Sigmoid colon (tissue), 7 donors: ENCODE data around the gene SOBP. TPM values are rescaled to one million over a fixed set of nuclear protein-coding genes. Genes with fewer than 3 reads are reported as not detected.

ENCODE experiments used
- DNase-seq: peaks from one replicate; pipeline ENCODE4 v3.0.0-alpha.2; 2019
- H3K27ac ChIP-seq, 4 donors: fragments of 200-600 bp; sonication (generic); one replicate each; pipeline ENCODE4 v1.5.1; 2016 to 2019; ENCODE audit warnings: mild to moderate bottlenecking in 1 of 4
- H3K27me3 ChIP-seq, 3 donors: fragments of 200-600 bp; sonication (generic); one replicate each; pipeline ENCODE4 v1.5.1; 2019; ENCODE audit warnings: mild to moderate bottlenecking in 1 of 3
- H3K36me3 ChIP-seq, 4 donors: fragments of 200-600 bp; sonication (generic); one replicate each; pipeline ENCODE4 v1.5.1; 2016 to 2019
- H3K4me1 ChIP-seq, 4 donors: fragments of 200-600 bp; sonication (generic); one replicate each; pipeline ENCODE4 v1.5.1; 2017 to 2019
- H3K4me3 ChIP-seq, 4 donors: fragments of 200-600 bp; sonication (generic); one replicate each; pipeline ENCODE4 v1.5.1; 2017 to 2019; ENCODE audit warnings: mild to moderate bottlenecking in 2 of 4, moderate library complexity in 1 of 4
- H3K9me3 ChIP-seq, 4 donors: fragments of 200-600 bp in 3 of 4; sonication (generic) in 3 of 4; one replicate each; pipeline versions ENCODE4 v1.5.1 to v1.6.1; 2013 to 2019
- EP300 ChIP-seq, 4 donors: sonication (generic); formaldehyde crosslinking; IDR thresholded peaks; one replicate each; pipeline ENCODE4 v1.6.1; 2017; ENCODE audit warnings: antibody characterized with exemption in 4 of 4
- POLR2A ChIP-seq, 2 donors: fragments of 450-650 bp; IDR thresholded peaks; one replicate each; pipeline ENCODE4 v1.6.1; 2016; ENCODE audit warnings: antibody characterized with exemption in 2 of 2, mild to moderate bottlenecking in 2 of 2, moderate library complexity in 2 of 2
- POLR2AphosphoS5 ChIP-seq, 4 donors: sonication (generic); formaldehyde crosslinking; IDR thresholded peaks; one replicate each; pipeline ENCODE4 v1.6.1; 2017; ENCODE audit warnings: antibody characterized with exemption in 4 of 4
- WGBS, 2 donors: extraction: QIAGEN DNeasy Blood & Tissue Kit; methylation state at CpG; one replicate each; pipeline ENCODE4 v1.1.7; 2013; 5-methylcytosine and 5-hydroxymethylcytosine counted together
- intact Hi-C: fragments of 100-400 bp; cut with DNase I; formaldehyde crosslinking; loops from one replicate; pipeline ENCODE4 v1.15.1; 2023
- polyA plus RNA-seq, 3 donors: library from polyadenylated mRNA; stranded (reverse); fragments of 200-250 nt; gene quantifications; one replicate each; pipeline ENCODE4 v1.2.3, GENCODE V29; 2013
- total RNA-seq, 4 donors: library from RNA; depleted of rRNA; stranded (reverse); fragments of >200 nt; gene quantifications; one replicate each; pipeline ENCODE4 v1.1.0, GENCODE V29; 2016
- TF ChIP-seq, protein P1 (sequence below), 4 experiments: fragments of 450-650 bp in 3 of 4; fragments of 200-600 bp in 1 of 4; IDR thresholded peaks; one replicate each; pipeline ENCODE4 v1.5.1; 2016 to 2019; ENCODE audit warnings: antibody characterized with exemption in 4 of 4, mild to moderate bottlenecking in 3 of 4, moderate library complexity in 2 of 4
- donor health status: healthy with polysubstance abuse.
- donor health status: Bipolar disorder and iron deficiency.
- donor health status: healthy.

Gene SOBP
- total and polyA plus RNA-seq, 7 donors: 1.2 to 38.5 (median 16.8) TPM

DNA sequence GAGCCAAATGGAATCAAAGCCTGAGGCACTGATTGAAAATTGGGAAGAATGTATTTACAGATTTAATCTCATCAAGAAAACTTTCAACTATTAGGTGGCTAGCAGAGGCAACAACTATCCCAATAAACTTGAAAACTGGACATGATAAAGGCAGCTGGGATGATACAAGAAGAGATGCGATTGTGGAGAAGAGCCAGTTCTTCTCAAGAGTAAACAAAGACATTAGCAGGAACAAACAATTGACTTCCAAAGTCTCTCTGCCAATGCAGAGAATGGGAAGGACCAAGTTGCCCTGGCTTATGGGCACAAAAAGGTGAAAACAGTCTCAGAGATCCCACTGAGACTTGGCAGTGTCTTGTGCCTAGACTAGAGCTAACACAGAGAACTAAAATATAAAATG is 132.4 kb downstream of the SOBP start:
- Histone ChIP-seq H3K4me3 (no peak overlapping the region), H3K27ac (no peak overlapping the region), H3K4me1 (no peaks in the 10 kb centered on the region), H3K36me3 (no peaks in the 10 kb centered on the region), H3K27me3 (no peaks in the 10 kb centered on the region), H3K9me3 (no peaks in the 10 kb centered on the region)
- DNase-seq: no peak
- TF ChIP-seq POLR2AphosphoS5 (IDR thresholded peaks at IDR 0.05): no peak
- no peak for TF ChIP-seq POLR2A (IDR thresholded peaks at IDR 0.05)
- TF ChIP-seq, protein P1, sequence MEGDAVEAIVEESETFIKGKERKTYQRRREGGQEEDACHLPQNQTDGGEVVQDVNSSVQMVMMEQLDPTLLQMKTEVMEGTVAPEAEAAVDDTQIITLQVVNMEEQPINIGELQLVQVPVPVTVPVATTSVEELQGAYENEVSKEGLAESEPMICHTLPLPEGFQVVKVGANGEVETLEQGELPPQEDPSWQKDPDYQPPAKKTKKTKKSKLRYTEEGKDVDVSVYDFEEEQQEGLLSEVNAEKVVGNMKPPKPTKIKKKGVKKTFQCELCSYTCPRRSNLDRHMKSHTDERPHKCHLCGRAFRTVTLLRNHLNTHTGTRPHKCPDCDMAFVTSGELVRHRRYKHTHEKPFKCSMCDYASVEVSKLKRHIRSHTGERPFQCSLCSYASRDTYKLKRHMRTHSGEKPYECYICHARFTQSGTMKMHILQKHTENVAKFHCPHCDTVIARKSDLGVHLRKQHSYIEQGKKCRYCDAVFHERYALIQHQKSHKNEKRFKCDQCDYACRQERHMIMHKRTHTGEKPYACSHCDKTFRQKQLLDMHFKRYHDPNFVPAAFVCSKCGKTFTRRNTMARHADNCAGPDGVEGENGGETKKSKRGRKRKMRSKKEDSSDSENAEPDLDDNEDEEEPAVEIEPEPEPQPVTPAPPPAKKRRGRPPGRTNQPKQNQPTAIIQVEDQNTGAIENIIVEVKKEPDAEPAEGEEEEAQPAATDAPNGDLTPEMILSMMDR (IDR thresholded peaks at IDR 0.05): no peak
- no peak for TF ChIP-seq EP300 (IDR thresholded peaks at IDR 0.05)
- intact Hi-C loops: no loop called here
- 70 to 72% methylated on average over 1 of the region's 1 CpG for WGBS, 2 donors

DNA sequence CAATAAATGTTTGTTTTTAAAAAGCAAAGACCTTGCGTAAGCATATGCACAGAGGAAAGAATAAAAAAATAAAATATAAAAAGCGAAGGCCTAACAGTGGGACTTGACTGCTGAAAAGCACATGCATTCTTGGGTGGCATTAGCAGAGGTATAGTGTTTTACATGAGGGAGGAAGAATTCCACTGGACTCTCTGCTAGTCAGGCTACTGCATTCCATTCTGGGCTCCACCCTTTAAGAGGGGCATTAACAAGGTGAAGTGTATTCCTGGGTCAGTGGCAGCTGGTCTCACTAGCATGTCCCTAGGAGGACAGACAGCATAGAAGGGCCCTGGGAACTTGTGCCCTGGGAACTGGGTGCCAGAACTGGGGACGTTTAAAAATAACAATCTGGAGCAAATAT is 134.1 kb downstream of the SOBP start:
- Histone ChIP-seq H3K4me3 (no peak overlapping the region), H3K9me3 (no peaks in the 10 kb centered on the region), H3K36me3 (no peaks in the 10 kb centered on the region), H3K27ac (no peak overlapping the region), H3K27me3 (no peaks in the 10 kb centered on the region), H3K4me1 (peaks cover 0 to 18% (median 12%) of the 10 kb centered on the region in 4 donors)
- 92% methylated on average over 3 of the region's 3 CpGs for WGBS, 2 donors
- TF ChIP-seq EP300 (IDR thresholded peaks at IDR 0.05): no peak
- no peak for TF ChIP-seq POLR2AphosphoS5 (IDR thresholded peaks at IDR 0.05)
- no peak for TF ChIP-seq POLR2A (IDR thresholded peaks at IDR 0.05)
- TF ChIP-seq, protein P1 (IDR thresholded peaks at IDR 0.05): no peak
- DNase-seq: no peak
- intact Hi-C loops: no loop called here

GRCh38 chr6:107624541-107624940 is 134.6 kb downstream of the SOBP start:
- Histone ChIP-seq H3K9me3 (no peaks in the 10 kb centered on the region), H3K36me3 (no peaks in the 10 kb centered on the region), H3K27ac (no peak overlapping the region), H3K27me3 (no peaks in the 10 kb centered on the region), H3K4me1 (peaks cover 0 to 23% (median 17%) of the 10 kb centered on the region in 4 donors), H3K4me3 (no peak overlapping the region)
- no peak for DNase-seq
- intact Hi-C loops: no loop called here
- WGBS, 2 donors: 91 to 94% methylated on average over 1 of the region's 1 CpG
- TF ChIP-seq POLR2AphosphoS5 (IDR thresholded peaks at IDR 0.05) (no peak), EP300 (IDR thresholded peaks at IDR 0.05) (no peak), POLR2A (IDR thresholded peaks at IDR 0.05) (no peak)
- TF ChIP-seq, protein P1 (IDR thresholded peaks at IDR 0.05): no peak

DNA sequence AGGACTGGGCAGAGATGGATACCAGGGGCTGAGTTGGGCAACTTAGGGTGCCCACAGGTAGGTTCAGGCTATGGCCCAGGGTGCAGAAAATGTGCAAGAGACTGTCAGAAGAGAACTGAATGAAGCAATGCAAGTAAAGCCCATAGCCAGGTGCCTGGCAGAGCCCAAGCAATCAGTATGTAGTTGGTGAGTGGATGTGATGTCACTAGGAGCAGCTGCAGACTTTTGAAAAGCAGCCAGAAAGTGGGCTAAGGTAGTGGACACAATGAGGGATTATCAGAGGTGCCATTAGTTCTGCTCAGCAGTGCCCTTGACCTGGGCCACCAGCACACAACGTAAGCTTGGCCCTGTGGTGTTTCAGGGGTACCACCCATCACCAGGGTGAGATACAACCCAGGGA is 135.3 kb downstream of the SOBP start:
- Histone ChIP-seq H3K27ac (no peak overlapping the region), H3K4me1 (peaks cover 0 to 30% (median 23%) of the 10 kb centered on the region in 4 donors), H3K4me3 (no peak overlapping the region), H3K27me3 (no peaks in the 10 kb centered on the region), H3K9me3 (no peaks in the 10 kb centered on the region), H3K36me3 (no peaks in the 10 kb centered on the region)
- 79 to 89% methylated on average over 1 of the region's 1 CpG for WGBS, 2 donors
- no peak for DNase-seq
- intact Hi-C loops: loop anchor here (5.0 kb wide), 1 partner anchor 133 kb away; the partner anchor contains the start of gene SOBP
- TF ChIP-seq POLR2AphosphoS5 (IDR thresholded peaks at IDR 0.05) (no peak), POLR2A (IDR thresholded peaks at IDR 0.05) (no peak), EP300 (IDR thresholded peaks at IDR 0.05) (no peak)
- TF ChIP-seq, protein P1 (IDR thresholded peaks at IDR 0.05): no peak

DNA sequence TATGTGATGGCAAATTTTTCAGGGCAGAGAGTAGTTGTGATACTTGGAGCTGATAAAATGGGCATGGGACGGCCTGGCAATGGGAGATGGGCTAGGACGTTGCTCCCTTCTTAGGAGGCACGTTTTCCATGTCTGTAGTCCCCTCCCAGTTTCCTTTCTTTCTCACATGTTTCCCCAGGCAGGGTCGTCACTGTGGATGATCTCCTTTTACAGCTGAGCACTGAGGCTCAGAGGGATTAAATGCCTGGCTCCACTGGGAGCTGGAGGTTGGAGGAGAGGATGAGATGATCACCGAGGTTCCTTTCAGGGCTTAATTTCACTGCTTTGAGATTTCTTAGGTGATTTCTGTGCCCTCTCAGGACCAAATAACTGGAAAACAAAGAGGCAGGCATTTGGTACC is 136.7 kb downstream of the SOBP start:
- Histone ChIP-seq H3K27ac (no peak overlapping the region), H3K9me3 (no peaks in the 10 kb centered on the region), H3K27me3 (no peaks in the 10 kb centered on the region), H3K36me3 (no peaks in the 10 kb centered on the region), H3K4me1 (peaks cover 0 to 31% (median 23%) of the 10 kb centered on the region in 4 donors), H3K4me3 (no peak overlapping the region)
- TF ChIP-seq POLR2AphosphoS5 (IDR thresholded peaks at IDR 0.05) (no peak), POLR2A (IDR thresholded peaks at IDR 0.05) (no peak), EP300 (IDR thresholded peaks at IDR 0.05) (no peak)
- TF ChIP-seq, protein P1 (IDR thresholded peaks at IDR 0.05): no peak
- intact Hi-C loops: loop anchor here (5.0 kb wide), 1 partner anchor 134 kb away; the partner anchor contains the start of gene SOBP
- DNase-seq: no peak
- 89 to 90% methylated on average over 5 of the region's 5 CpGs for WGBS, 2 donors
